GM20431 (cell line): ENCODE results near the gene CEP192.
"Not testable (repeated sequence)": the region's sequence is repeated elsewhere in the genome, so short reads cannot be mapped to it uniquely, and the experiment has no call there.

Experiments used
- in situ Hi-C: fragments of 300-500 bp; cut with MseI, MboI; formaldehyde crosslinking; loops from one replicate; pipeline ENCODE4 v1.15.0; 2020; ENCODE audit warnings: low sequenced_read_pairs; ENCODE audit not compliant: unreplicated experiment

Gene CEP192

GRCh38 chr18:12989397-12990122 is 1.6 kb upstream of the CEP192 start:
- in situ Hi-C loops, result no loop called here

GRCh38 chr18:12990123-12990475 is 1.1 kb upstream of the CEP192 start:
- in situ Hi-C loops, result no loop called here

DNA sequence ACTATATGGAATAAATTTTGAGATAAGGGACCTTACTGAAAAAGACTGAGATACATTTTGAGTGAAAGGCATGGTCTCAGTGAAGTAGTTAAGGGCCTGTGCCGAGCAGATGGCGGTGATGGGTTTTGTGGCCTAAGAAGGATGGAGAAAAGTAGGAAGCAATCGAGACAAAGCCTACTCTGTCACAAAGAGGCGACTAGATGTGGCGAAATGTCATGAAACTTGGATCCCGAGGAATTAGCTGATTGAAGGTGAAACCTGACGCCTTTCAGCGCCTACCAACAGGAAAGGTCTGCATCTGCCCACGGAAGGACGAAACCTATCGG is 558 bp upstream of the CEP192 start:
- in situ Hi-C loops, result no loop called here

DNA sequence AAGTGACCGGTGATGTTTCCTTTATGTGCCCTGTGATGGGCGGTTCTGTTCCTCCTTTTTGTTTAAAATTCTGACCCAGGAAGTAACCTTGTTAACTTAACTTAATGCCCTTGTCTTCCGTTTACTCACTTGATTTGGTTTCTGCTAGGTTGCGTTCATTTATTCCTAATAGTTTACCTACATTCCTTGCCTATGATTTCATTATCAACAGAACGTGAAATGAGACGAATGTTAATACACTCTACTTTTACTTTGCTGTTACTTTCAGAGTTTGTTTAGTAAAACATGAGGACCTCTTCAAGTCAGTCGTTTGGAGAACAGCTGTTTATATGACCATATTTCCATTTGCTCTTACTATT is 638 bp downstream of the CEP192 start:
- in situ Hi-C loops, result no loop called here

- in situ Hi-C loops, result no loop called here
These were observed 2.3 kb downstream of the CEP192 start for GRCh38 chr18:12993439-12993838.

GRCh38 chr18:12995424-12995823 is 4.3 kb downstream of the CEP192 start:
- in situ Hi-C loops, result no loop called here

DNA sequence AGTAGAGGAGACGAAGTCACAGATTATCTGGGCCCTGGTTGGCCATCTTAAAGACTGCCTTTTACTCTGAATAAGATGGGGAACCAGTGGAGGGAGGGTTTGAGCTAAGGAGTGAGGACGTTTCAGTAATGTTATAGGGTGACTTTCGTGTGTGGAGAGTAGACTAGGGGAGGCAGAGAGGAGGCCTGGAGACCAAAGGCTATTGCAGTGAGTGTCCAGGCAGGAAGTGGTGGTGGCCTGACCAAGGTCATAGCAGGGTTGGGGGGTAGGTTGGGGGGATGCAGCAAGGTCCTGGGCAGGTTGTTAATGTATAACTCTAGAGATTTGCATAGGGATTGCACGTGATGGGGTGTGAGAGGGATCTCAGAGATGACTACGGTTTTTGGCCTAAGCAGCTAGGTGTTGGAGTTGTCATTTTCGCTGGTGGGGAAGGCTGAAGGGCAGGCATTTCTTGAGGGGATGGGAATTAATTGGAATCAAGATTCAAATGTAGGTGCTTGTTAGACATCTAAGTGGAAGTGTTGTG is 4.9 kb downstream of the CEP192 start:
- in situ Hi-C loops, result no loop called here

GRCh38 chr18:12996661-12997292 is 5.6 kb downstream of the CEP192 start:
- in situ Hi-C loops, result no loop called here

GRCh38 chr18:12997330-12997729 is 6.2 kb downstream of the CEP192 start:
- in situ Hi-C loops, result not testable (repeated sequence)

DNA sequence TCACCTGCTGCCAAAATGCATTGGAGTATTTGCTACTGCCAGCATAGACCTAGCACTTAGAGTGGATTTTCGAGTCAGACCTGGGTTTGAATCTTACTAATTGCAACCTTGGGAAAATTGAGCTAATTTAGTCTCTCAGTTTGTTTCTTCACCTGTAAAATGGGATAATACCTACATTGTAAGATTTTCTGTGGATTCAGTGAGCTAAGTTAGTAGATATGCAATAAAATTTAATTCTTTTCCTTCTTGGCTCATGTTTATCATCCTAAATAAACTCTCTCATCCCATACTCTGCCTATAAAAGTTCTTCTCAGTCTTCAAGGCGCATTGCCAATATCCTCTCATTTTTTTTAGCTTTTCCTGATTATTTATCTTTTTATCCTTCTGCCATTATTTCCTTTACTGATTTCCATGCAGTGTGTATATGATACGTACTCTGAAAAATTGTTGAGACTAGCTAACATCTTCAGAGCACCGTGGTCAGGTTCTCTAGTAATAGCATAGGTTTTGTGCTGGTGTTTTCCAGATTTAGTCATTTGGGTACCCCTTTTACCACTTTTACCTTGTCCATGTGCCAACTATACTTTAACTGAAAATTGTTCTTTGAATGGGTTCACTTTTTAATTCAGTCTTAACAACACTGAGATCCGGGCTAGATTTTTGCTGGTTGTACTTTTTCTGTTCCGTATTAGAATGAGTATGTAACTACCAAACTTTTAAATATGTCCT is 7.3 kb downstream of the CEP192 start:
- in situ Hi-C loops, result no loop called here

- in situ Hi-C loops, result no loop called here
These were observed 12.3 kb downstream of the CEP192 start for GRCh38 chr18:13003466-13003896.

DNA sequence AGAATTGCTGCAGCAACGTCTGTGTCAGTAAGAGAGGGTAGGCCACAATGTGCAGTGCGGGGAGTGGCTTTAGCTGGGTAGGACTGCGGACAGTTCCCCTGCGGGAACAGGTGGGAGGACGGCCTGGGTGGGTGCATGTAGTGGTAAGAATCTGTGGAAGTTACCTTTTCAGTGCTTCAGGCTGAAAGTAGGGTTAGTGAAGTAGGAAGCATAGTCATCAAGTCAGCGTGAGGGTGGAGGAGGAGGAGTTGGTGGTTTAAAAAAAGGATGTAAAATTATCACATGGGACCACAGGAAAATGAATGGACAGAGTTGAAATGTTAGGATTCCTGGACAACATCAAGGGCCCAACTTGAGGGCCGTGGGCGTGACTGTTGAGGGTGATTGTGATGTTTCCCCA is 13.2 kb downstream of the CEP192 start:
- in situ Hi-C loops, result no loop called here

GRCh38 chr18:13005289-13005688 is 14.1 kb downstream of the CEP192 start:
- in situ Hi-C loops, result no loop called here

- in situ Hi-C loops, result no loop called here
These were observed 15.5 kb downstream of the CEP192 start for GRCh38 chr18:13006531-13007247.

GRCh38 chr18:13007248-13007560 is 16.0 kb downstream of the CEP192 start:
- in situ Hi-C loops, result no loop called here

GRCh38 chr18:13011719-13012118 is 20.6 kb downstream of the CEP192 start:
- in situ Hi-C loops, result no loop called here

GRCh38 chr18:13014232-13014631 is 23.1 kb downstream of the CEP192 start:
- in situ Hi-C loops, result no loop called here

- in situ Hi-C loops, result no loop called here
These were observed 23.7 kb downstream of the CEP192 start for GRCh38 chr18:13014818-13015217.

DNA sequence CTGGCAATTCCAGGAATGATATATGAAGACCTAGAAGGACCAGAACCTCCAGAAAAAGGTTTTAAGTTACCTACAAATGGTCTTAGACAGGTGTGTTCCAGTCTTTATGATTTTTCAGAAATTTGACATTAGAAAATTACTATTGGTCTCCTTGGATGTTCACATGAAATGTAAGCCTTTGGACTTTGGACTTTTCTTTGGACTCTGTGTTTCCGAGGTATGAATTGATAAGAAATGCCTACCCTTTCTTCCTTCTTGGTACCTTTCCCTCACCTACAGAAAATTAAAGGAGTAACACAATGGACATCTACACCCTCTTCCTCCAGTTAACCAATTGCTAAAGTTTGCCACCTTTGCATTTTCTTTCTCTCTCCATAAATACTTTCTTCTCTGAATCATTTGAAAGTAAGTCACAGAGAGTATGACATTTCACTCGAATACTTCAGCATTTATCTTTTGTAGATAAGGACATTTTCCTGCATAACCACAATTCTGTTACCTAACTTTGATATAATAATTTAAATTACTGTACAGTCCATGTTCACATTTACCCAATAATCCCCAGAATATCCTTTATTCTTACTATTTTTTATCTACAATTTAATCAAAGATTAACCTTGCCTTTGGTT is 26.2 kb downstream of the CEP192 start:
- in situ Hi-C loops, result no loop called here

DNA sequence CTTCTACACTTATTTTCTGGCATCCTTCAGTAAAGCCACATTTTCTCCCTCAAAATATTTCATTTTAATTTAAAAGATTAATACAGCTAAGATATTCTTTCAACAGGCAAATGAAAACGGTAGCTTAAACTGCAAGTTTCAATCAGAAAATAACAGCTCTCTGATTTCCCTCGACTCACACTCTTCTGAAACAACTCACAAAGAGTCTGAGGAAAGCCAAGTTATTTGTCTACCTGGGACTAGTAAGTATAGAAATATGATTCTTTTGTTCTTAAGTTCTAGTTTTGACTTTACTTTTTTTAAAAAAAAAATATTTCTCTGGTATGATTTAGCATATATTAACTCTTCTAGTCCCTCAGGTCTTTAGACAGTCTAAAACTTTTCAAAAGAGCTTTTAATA is 27.2 kb downstream of the CEP192 start:
- in situ Hi-C loops, result no loop called here
